ENCODE measurements around the gene ALK.

ALK gene

GRCh38 chr2:29390136-29390535, 531.2 kb downstream of the ALK start:
- ChIA-PET CTCF (no interaction called here), POLR2A (no interaction called here)
- Histone ChIP-seq H3K4me3 (ENCODE audit: low read depth, low read length) (no peak overlapping the region), H3K9me3 (ENCODE audit: control insufficient read depth, insufficient read depth, low read depth, low read length) (no peaks in the 10 kb centered on the region), H3K4me1 (ENCODE audit: control insufficient read depth, insufficient read depth, low read length) (no peaks in the 10 kb centered on the region; the same call in 1 of the 2 replicates), H3K36me3 (ENCODE audit: control insufficient read depth in 2 of 2, insufficient read depth in 1 of 2, low read length in 2 of 2) (no peaks in the 10 kb centered on the region), H3K27ac (ENCODE audit: extremely low read depth, low read depth, low read length) (no peak overlapping the region)
- TF ChIP-seq ZNF580 (tag by site-specific recombination; IDR thresholded peaks at IDR 0.05), result no peak
- TF ChIP-seq GLIS1 (tag by site-specific recombination; IDR thresholded peaks at IDR 0.05), result no peak
- TF ChIP-seq ZXDB (tag by site-specific recombination; IDR thresholded peaks at IDR 0.05), result no peak
- no peak for TF ChIP-seq ZNF133 (tag by site-specific recombination; IDR thresholded peaks at IDR 0.05)
- no peak for TF ChIP-seq ZNF670 (tag by site-specific recombination; IDR thresholded peaks at IDR 0.05; ENCODE audit: low read depth)
- TF ChIP-seq OVOL3 (tag by site-specific recombination; IDR thresholded peaks at IDR 0.05), result no peak
- TF ChIP-seq ZNF239 (tag by site-specific recombination; IDR thresholded peaks at IDR 0.05), result no peak
- no peak for TF ChIP-seq ZNF174 (tag by site-specific recombination; IDR thresholded peaks at IDR 0.05)
- TF ChIP-seq KLF8 (tag by site-specific recombination; IDR thresholded peaks at IDR 0.05), result no peak
- no peak for TF ChIP-seq CTCF (tag by site-specific recombination; IDR thresholded peaks at IDR 0.05)
- TF ChIP-seq ZNF221 (tag by site-specific recombination; IDR thresholded peaks at IDR 0.05; ENCODE audit: borderline replicate concordance), result no peak
- no peak for TF ChIP-seq ZNF791 (tag by site-specific recombination; IDR thresholded peaks at IDR 0.05)
- no peak for TF ChIP-seq ZNF549 (tag by site-specific recombination; IDR thresholded peaks at IDR 0.05)
- TF ChIP-seq ZNF513 (tag by site-specific recombination; IDR thresholded peaks at IDR 0.05), result no peak
- TF ChIP-seq REPIN1 (tag by site-specific recombination; IDR thresholded peaks at IDR 0.05; ENCODE audit: low read depth), result no peak

- Histone ChIP-seq H3K9me3 (ENCODE audit: control insufficient read depth, insufficient read depth, low read depth, low read length) (no peaks in the 10 kb centered on the region), H3K4me3 (ENCODE audit: low read depth, low read length) (no peak overlapping the region), H3K27ac (ENCODE audit: extremely low read depth, low read depth, low read length) (no peak overlapping the region), H3K4me1 (ENCODE audit: control insufficient read depth, insufficient read depth, low read length) (no peaks in the 10 kb centered on the region; the same call in 1 of the 2 replicates), H3K36me3 (ENCODE audit: control insufficient read depth in 2 of 2, insufficient read depth in 1 of 2, low read length in 2 of 2) (no peaks in the 10 kb centered on the region)
- CTCF ChIA-PET, result no interaction called here
- POLR2A ChIA-PET, result no interaction called here
- TF ChIP-seq ZNF610 (tag by site-specific recombination; IDR thresholded peaks at IDR 0.05; ENCODE audit: borderline replicate concordance) (no peak), ZSCAN30 (tag by site-specific recombination; IDR thresholded peaks at IDR 0.05) (no peak), ZNF404 (tag by site-specific recombination; IDR thresholded peaks at IDR 0.05) (no peak), WT1 (tag by site-specific recombination; IDR thresholded peaks at IDR 0.05) (no peak), PRDM1 (tag by site-specific recombination; IDR thresholded peaks at IDR 0.05) (no peak), ZNF184 (tag by site-specific recombination; IDR thresholded peaks at IDR 0.05) (no peak), ZNF768 (tag by site-specific recombination; IDR thresholded peaks at IDR 0.05) (no peak), ZNF398 (tag by site-specific recombination; IDR thresholded peaks at IDR 0.05) (no peak), ZNF677 (tag by site-specific recombination; IDR thresholded peaks at IDR 0.05) (no peak), ZFP37 (tag by site-specific recombination; IDR thresholded peaks at IDR 0.05) (no peak), ZNF549 (tag by site-specific recombination; IDR thresholded peaks at IDR 0.05) (no peak), ZNF449 (tag by site-specific recombination; IDR thresholded peaks at IDR 0.05) (no peak), ZNF621 (tag by site-specific recombination; IDR thresholded peaks at IDR 0.05) (no peak), ZNF132 (tag by site-specific recombination; IDR thresholded peaks at IDR 0.05; ENCODE audit: borderline replicate concordance) (no peak), ZNF239 (tag by site-specific recombination; IDR thresholded peaks at IDR 0.05) (no peak), SALL2 (tag by site-specific recombination; IDR thresholded peaks at IDR 0.05; ENCODE audit: borderline replicate concordance) (no peak)
Observed at GRCh38 chr2:29389686-29390085, 531.7 kb downstream of the ALK start.

All from HEK293 (cell line).